GM23248 (cell line): ENCODE data around the gene AOPEP. TPM values are rescaled to one million over a fixed set of nuclear protein-coding genes. Genes with fewer than 3 reads are reported as not detected.
A peak's percentile ranks its signal among the peaks of the same experiment; 100 is the strongest.

Experiments used
- DNase-seq: peaks from one replicate; pipeline ENCODE4 v3.0.0-alpha.2; 2015
- H2AFZ ChIP-seq: fragments of 200-600 bp; sonication (generic); 2 replicates; pipeline ENCODE4 v1.6.1; 2016; ENCODE audit warnings: antibody characterized with exemption
- H3F3A ChIP-seq: fragments of 200-600 bp; sonication (generic); 2 replicates; pipeline ENCODE4 v1.6.1; 2016; ENCODE audit warnings: mild to moderate bottlenecking, antibody characterized with exemption, mixed run types; ENCODE audit not compliant: insufficient read depth
- H3K27ac ChIP-seq: fragments of 200-600 bp; sonication (generic); 2 replicates; pipeline ENCODE4 v1.5.1; 2016; ENCODE audit warnings: mild to moderate bottlenecking
- H3K27me3 ChIP-seq: fragments of 200-600 bp; sonication (generic); replicated peaks from 2 replicates; pipeline ENCODE4 v1.6.1; 2016; ENCODE audit warnings: mild to moderate bottlenecking; ENCODE audit not compliant: insufficient read depth
- H3K36me3 ChIP-seq: fragments of 200-600 bp; sonication (generic); 2 replicates; pipeline ENCODE4 v1.6.1; 2016; ENCODE audit warnings: low read depth, mild to moderate bottlenecking
- H3K4me1 ChIP-seq: fragments of 200-600 bp; sonication (generic); 2 replicates; pipeline ENCODE4 v1.6.1; 2016; ENCODE audit warnings: mild to moderate bottlenecking; ENCODE audit not compliant: insufficient read depth
- H3K4me2 ChIP-seq: fragments of 200-600 bp; sonication (generic); one replicate; pipeline ENCODE4 v1.6.1; 2016; ENCODE audit warnings: mild to moderate bottlenecking; ENCODE audit not compliant: unreplicated experiment
- H3K4me3 ChIP-seq: fragments of 200-600 bp; sonication (generic); 2 replicates; pipeline ENCODE4 v1.5.1; 2016; ENCODE audit warnings: mild to moderate bottlenecking
- H3K79me2 ChIP-seq: fragments of 200-600 bp; sonication (generic); 2 replicates; pipeline ENCODE4 v1.6.1; 2016; ENCODE audit warnings: mild to moderate bottlenecking; ENCODE audit not compliant: insufficient read depth
- H3K9ac ChIP-seq: fragments of 200-600 bp; sonication (generic); 2 replicates; pipeline ENCODE4 v1.6.1; 2016; ENCODE audit warnings: mild to moderate bottlenecking
- H3K9me2 ChIP-seq: fragments of 200-600 bp; sonication (generic); 2 replicates; pipeline ENCODE4 v1.6.1; 2016; ENCODE audit warnings: mixed run types, mild to moderate bottlenecking, moderate library complexity; ENCODE audit not compliant: insufficient read depth
- H3K9me3 ChIP-seq: fragments of 200-600 bp; sonication (generic); one replicate; pipeline ENCODE4 v1.6.1; 2017; ENCODE audit warnings: low read depth
- H4K20me1 ChIP-seq: fragments of 200-600 bp; sonication (generic); 2 replicates; pipeline ENCODE4 v1.6.0; 2016; ENCODE audit not compliant: insufficient read depth
- EZH2 ChIP-seq: fragments of 200-600 bp; sonication (generic); IDR thresholded peaks from 2 replicates; pipeline ENCODE4 v1.6.1; 2018; ENCODE audit warnings: antibody characterized with exemption, mild to moderate bottlenecking; ENCODE audit not compliant: insufficient read depth, poor library complexity, severe bottlenecking
- EZH2phosphoT487 ChIP-seq: fragments of 200-600 bp; sonication (generic); IDR thresholded peaks from 2 replicates; pipeline ENCODE4 v1.6.1; 2018; ENCODE audit warnings: antibody characterized with exemption, moderate library complexity, mild to moderate bottlenecking, low read depth; ENCODE audit not compliant: insufficient read depth
- WGBS, 2 experiments: methylation state at CpG; one replicate each; pipeline ENCODE4 v1.1.6; 2015 to 2017; ENCODE audit warnings: low lambda C conversion rate in 2 of 2, low coverage in 1 of 2; ENCODE audit errors: missing lambda C conversion rate in 2 of 2; 5-methylcytosine and 5-hydroxymethylcytosine counted together
- in situ Hi-C: fragments of 300-500 bp; cut with MboI; formaldehyde crosslinking; loops from 2 replicates; pipeline ENCODE4 v1.15.0; 2020
- polyA plus RNA-seq: library from polyadenylated mRNA; unstranded; fragments of >200 nt; fragmentation: Nextera tagmentation; extraction: Ambion mirVana; gene quantifications from 2 replicates; pipeline ENCODE4 v1.2.1, GENCODE V29; 2016
- total RNA-seq: library from RNA; depleted of rRNA; stranded (reverse); fragments of >200 nt; shearing (Covaris generic); gene quantifications from 2 replicates; pipeline ENCODE4 v1.2.3, GENCODE V29; 2014

AOPEP gene
- total and polyA plus RNA-seq, 2 experiments from 2014 or later = 90.0 to 120 TPM

DNA sequence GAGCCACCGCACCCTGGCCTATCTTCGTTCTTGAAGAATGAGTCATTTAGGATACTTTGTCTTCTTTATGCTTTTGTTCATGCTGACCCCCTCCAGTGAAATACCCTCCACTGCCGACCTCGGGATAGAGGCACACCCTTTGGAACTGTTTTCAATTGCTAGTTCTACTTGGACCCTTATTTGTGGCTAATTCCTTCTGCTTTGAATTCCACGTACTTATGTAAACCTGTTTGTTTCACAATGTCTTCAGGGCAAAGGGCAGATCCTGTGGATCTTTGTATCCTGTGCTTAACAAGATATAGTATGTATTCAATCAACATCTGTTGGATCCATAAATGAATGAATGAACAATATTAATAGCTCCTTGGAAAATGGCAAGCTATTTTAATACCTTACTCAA lies 19.6 kb upstream of the AOPEP start:
- Histone ChIP-seq H3K9me3 (no peaks in the 10 kb centered on the region), H3K27ac (no peak overlapping the region), H2AFZ (no peak overlapping the region), H3K4me3 (no peak overlapping the region), H3K9ac (no peak overlapping the region), H3K36me3 (no peaks in the 10 kb centered on the region), H3K4me2 (no peak overlapping the region), H3F3A (no peaks in the 10 kb centered on the region), H3K79me2 (no peaks in the 10 kb centered on the region), H3K9me2 (no peaks in the 10 kb centered on the region), H3K27me3 (peaks cover 8% of the 10 kb centered on the region), H4K20me1 (no peaks in the 10 kb centered on the region), H3K4me1 (no peaks in the 10 kb centered on the region)
- DNase-seq = no peak
- TF ChIP-seq EZH2phosphoT487 (no peak), EZH2 (no peak)
- in situ Hi-C loops = no loop called here
- WGBS, 2 experiments = 62 to 68% methylated on average over 5 of the region's 5 CpGs

DNA sequence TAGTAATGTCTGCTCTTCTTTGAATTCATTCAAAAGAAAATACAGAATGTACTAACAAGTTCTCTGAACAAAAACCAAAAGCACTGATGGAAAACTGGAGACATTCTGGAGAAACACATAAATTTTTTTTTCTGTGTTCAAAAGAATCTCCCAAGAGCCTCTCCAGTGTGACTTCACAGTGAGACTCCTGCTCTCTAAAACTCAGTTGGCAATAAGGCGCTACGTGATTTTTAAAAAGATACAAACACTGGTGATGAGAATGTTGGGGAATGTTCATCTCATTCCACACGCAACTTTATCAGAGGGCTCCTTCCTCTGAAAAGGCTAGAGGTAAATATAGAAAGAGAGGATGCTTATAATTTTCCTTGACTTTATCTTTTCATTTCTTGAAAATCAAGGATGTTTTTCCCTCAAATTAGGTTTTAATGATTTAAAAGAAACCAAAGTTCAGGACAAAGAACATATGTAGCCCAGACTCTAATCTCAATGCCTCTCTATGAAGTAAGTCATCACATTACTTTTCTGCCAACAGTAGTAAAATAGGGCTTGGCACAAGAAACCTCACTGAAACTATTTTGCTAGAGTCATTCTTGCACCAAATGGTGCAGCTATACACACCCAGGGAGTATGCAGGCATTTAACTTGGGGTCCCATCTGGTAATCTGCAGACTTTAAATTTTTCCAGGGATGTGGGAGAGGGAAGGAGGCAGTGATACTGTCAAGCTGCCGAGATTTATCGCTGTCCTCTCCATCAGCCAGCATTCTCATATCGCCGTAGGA lies 12.9 kb upstream of the AOPEP start:
- TF ChIP-seq EZH2 (no peak), EZH2phosphoT487 (no peak)
- WGBS, 2 experiments = 12 to 14% methylated on average over 7 of the region's 7 CpGs

DNA sequence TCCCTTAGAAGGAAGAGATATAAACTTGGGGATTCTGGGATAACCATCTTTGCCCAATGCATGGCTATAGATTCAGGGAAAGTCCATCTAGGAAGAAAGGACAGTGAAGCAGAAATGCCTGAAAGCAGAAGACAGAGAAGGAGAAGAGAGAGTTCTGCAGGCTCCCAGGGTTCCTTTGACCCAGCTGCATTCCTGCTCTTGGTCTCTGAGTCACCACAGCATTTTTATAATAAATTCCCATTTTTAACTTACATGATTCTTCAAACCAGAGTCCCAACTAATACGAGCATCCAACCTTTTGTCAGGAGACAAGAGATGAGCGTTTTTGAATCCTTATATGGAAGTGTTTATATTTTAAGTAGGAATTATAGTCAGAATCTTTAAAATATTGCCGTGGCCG lies 12.0 kb upstream of the AOPEP start:
- Histone ChIP-seq H3K27ac (peak overlapping the region; percentile 49; the same call in 1 of the 2 replicates), H3K9me3 (no peaks in the 10 kb centered on the region), H3K36me3 (no peaks in the 10 kb centered on the region), H3K9ac (no peak overlapping the region), H2AFZ (peak overlapping the region; percentile 78; the same call in 1 of the 2 replicates), H3K4me3 (no peak overlapping the region), H3K79me2 (no peaks in the 10 kb centered on the region), H4K20me1 (no peaks in the 10 kb centered on the region), H3K27me3 (no peaks in the 10 kb centered on the region), H3F3A (peaks cover 14% of the 10 kb centered on the region), H3K9me2 (no peaks in the 10 kb centered on the region), H3K4me1 (peaks cover 26% of the 10 kb centered on the region), H3K4me2 (no peak overlapping the region)
- peak; percentile 50 for DNase-seq
- in situ Hi-C loops = no loop called here
- TF ChIP-seq EZH2 (no peak), EZH2phosphoT487 (no peak)
- 82 to 87% methylated on average over 4 of the region's 4 CpGs for WGBS, 2 experiments

More for the DNA sequence above, 12.9 kb upstream of the AOPEP start:
- Histone ChIP-seq H3K27me3 (no peaks in the 10 kb centered on the region), H3K36me3 (no peaks in the 10 kb centered on the region), H3F3A (peaks cover 14% of the 10 kb centered on the region), H3K4me2 (peak overlapping the region; percentile 67), H4K20me1 (no peaks in the 10 kb centered on the region), H3K9me3 (no peaks in the 10 kb centered on the region), H3K27ac (peak overlapping the region; percentile 49), H3K4me1 (peaks cover 26% of the 10 kb centered on the region), H3K4me3 (peak overlapping the region; percentile 33), H2AFZ (peak overlapping the region; percentile 78), H3K9ac (peak overlapping the region; percentile 30), H3K9me2 (no peaks in the 10 kb centered on the region), H3K79me2 (no peaks in the 10 kb centered on the region)
- in situ Hi-C loops = no loop called here
- peak; percentile 64 for DNase-seq

DNA sequence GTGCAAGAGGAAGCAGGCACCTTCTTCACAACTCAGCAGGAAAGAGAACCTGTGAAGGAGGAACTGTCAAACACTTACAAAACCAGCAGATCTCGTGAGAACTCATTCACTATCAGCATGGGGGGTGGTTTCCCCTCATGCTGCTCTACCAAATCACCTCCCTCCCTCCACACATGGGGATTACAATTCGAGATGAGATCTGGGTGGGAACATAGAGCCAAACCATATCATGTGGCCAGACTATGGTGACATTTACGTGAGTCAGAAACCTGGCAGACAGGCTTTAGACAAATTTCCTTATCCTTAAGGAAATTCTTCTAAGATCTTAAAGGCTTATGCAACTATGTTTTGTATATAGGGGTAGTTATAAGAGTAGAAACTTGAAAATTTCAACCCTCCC lies 8.7 kb upstream of the AOPEP start:
- peak; percentile 70 for DNase-seq
- Histone ChIP-seq H3K9me2 (no peaks in the 10 kb centered on the region), H3K4me2 (no peak overlapping the region), H3K9me3 (no peaks in the 10 kb centered on the region), H3K36me3 (no peaks in the 10 kb centered on the region), H3K4me1 (peaks cover 26% of the 10 kb centered on the region), H3K27me3 (no peaks in the 10 kb centered on the region), H3K4me3 (no peak overlapping the region), H3K79me2 (no peaks in the 10 kb centered on the region), H3K27ac (no peak overlapping the region), H3K9ac (no peak overlapping the region), H4K20me1 (no peaks in the 10 kb centered on the region), H3F3A (peaks cover 13% of the 10 kb centered on the region), H2AFZ (no peak overlapping the region)
- TF ChIP-seq EZH2 (no peak), EZH2phosphoT487 (no peak)
- in situ Hi-C loops = no loop called here
- WGBS, 2 experiments = 30 to 37% methylated on average over 3 of the region's 3 CpGs
